GM19452 (cell line): Measurements from ENCODE around the gene DHX34.
"Not testable (repeated sequence)": the region's sequence is repeated elsewhere in the genome, so short reads cannot be mapped to it uniquely, and the experiment has no call there.

Experiments
- ATAC-seq: cut with Tn5 transposase; IDR thresholded peaks from one replicate; pipeline ENCODE4 v1.9.1; 2021; ENCODE audit not compliant: unreplicated experiment

Gene DHX34

GRCh38 chr19:47386582-47386981 lies 37.5 kb downstream of the DHX34 start:
- ATAC-seq, result not testable (repeated sequence)

- ATAC-seq, result not testable (repeated sequence)
Measured at GRCh38 chr19:47387623-47388022, 38.5 kb downstream of the DHX34 start.

- ATAC-seq, result not testable (repeated sequence)
Measured at GRCh38 chr19:47388721-47389120, 39.6 kb downstream of the DHX34 start.

- no peak for ATAC-seq
Measured at GRCh38 chr19:47389150-47389556, 40.0 kb downstream of the DHX34 start.

GRCh38 chr19:47390533-47391488 lies 41.7 kb downstream of the DHX34 start:
- no peak for ATAC-seq

GRCh38 chr19:47391510-47392223 lies 42.6 kb downstream of the DHX34 start:
- no peak for ATAC-seq

- no peak for ATAC-seq
Measured at GRCh38 chr19:47398707-47399597, 49.8 kb downstream of the DHX34 start.

GRCh38 chr19:47402504-47402903 lies 53.4 kb downstream of the DHX34 start:
- no peak for ATAC-seq

- ATAC-seq, result no peak
Measured at GRCh38 chr19:47404334-47405196, 55.5 kb downstream of the DHX34 start.

GRCh38 chr19:47405197-47405550 lies 56.1 kb downstream of the DHX34 start:
- no peak for ATAC-seq

- no peak for ATAC-seq
Measured at GRCh38 chr19:47405854-47406417, 56.8 kb downstream of the DHX34 start.

- no peak for ATAC-seq
Measured at GRCh38 chr19:47406711-47407416, 57.7 kb downstream of the DHX34 start.

GRCh38 chr19:47407417-47407774 lies 58.3 kb downstream of the DHX34 start:
- no peak for ATAC-seq

GRCh38 chr19:47408156-47408938 lies 59.2 kb downstream of the DHX34 start:
- ATAC-seq, result no peak

- no peak for ATAC-seq
Measured at GRCh38 chr19:47411101-47411500, 62.0 kb downstream of the DHX34 start.

- ATAC-seq, result not testable (repeated sequence)
Measured at GRCh38 chr19:47411696-47412095, 62.6 kb downstream of the DHX34 start.

- ATAC-seq, result no peak
Measured at GRCh38 chr19:47413941-47414340, 64.8 kb downstream of the DHX34 start.

- no peak for ATAC-seq
Measured at GRCh38 chr19:47414469-47414868, 65.4 kb downstream of the DHX34 start.
